Measurements from ENCODE around the gene IGSF3.
"Not testable (repeated sequence)": the region's sequence is repeated elsewhere in the genome, so short reads cannot be mapped to it uniquely, and the experiment has no call there.

Gene IGSF3

DNA sequence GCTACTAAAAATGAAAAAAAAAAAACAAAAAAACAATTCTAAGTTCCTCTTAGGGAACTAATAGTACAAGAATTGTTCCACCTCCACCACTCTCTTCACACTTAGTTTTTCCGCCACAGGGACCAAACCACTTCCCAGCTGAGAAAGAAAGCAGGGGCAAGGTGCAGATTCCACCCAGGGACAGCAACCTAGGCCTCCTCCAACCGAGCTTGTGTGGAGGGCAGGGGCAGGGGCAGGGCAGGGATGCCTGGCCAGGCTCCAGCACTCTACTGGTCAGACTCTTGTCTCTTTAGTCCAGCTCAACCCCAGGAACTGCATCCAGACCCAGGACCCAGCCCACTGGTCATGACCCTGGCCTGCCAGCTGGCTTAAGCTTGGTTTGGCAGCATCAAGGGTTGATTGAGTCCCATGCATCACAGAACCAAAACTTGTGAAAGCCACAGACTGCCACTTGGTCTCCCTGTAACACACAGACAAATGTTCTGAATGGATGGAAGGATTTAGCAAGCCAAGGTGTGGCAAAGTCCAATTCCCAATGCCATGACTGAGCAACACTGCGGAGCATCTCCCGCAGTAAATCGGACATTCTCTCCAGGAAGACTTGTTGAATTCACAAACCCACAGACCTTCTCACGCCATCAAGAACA lies 77.1 kb downstream of the IGSF3 start:
- H3K9me3 ChIP-seq (ENCODE audit: insufficient read depth, low read depth, low read length); H3K23ac ChIP-seq (ENCODE audit: low read length); H4K91ac ChIP-seq (ENCODE audit: low read depth, low read length); H3K18ac ChIP-seq (ENCODE audit: low read length); H2BK12ac ChIP-seq (ENCODE audit: low read length); H2AK5ac ChIP-seq (ENCODE audit: low read length); H2BK5ac ChIP-seq (ENCODE audit: low read depth, low read length, poor library complexity); H3K9ac ChIP-seq (ENCODE audit: low read length); H3K27me3 ChIP-seq (ENCODE audit: insufficient read depth, low read length); H3K4me2 ChIP-seq (ENCODE audit: low read length); H2AFZ ChIP-seq (ENCODE audit: insufficient read depth, low read length, poor library complexity); H4K12ac ChIP-seq (ENCODE audit: low read depth, low read length); H4K8ac ChIP-seq (ENCODE audit: low read depth, low read length); H2BK120ac ChIP-seq (ENCODE audit: insufficient read depth, low read length, poor library complexity); H3K14ac ChIP-seq (ENCODE audit: low read length); H3K27ac ChIP-seq (ENCODE audit: low read depth, low read length); H3K79me2 ChIP-seq (ENCODE audit: control insufficient read depth, insufficient read depth, low read length, poor library complexity); DNase-seq; H3K4ac ChIP-seq (ENCODE audit: low read depth, low read length); H3K4me3 ChIP-seq (ENCODE audit: low read depth, low read length); H3K79me1 ChIP-seq (ENCODE audit: low read length): not testable (repeated sequence)
- no CpG with 5 or more reads among the region's 6 CpGs for WGBS (ENCODE audit: extremely low coverage, insufficient coverage, insufficient read length)
- Histone ChIP-seq H3K36me3 (ENCODE audit: control insufficient read depth in 1 of 2, insufficient read depth in 2 of 2, low read length in 2 of 2) (peaks cover 10 to 19% of the 10 kb centered on the region in 2 experiments), H3K4me1 (ENCODE audit: control insufficient read depth in 1 of 2, insufficient read depth in 2 of 2, low read length in 2 of 2) (peaks cover 4 to 11% of the 10 kb centered on the region in 2 experiments)

DNA sequence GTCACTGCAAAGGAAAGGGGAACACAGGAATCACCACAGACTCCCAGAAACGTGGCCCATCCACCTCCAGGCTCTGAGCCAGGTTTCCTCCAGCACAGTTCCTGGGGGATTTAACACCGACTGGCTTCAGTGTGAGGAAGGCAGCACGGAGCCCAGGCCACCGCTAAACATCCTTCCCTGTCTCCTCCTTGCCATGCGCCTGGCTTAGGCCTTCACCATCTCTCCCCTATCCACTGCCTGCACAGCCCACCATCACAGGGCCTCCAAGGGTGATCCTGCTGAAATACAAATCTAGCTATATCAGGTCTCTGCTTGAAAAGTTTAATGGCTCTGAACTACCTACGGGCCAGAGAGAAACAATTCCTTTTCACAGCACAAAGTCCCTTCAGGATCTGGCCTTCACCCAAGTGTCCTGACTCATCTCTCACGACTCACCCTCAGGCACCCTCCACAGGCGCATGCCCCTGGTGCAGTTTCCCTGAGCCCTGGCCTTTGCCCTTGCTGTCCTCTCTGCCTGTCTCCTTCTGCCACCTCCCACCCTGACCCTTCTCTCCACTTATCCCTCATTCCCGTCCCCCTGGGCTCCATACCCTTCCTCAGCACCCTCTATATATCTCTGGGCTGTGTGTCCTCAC lies 78.3 kb downstream of the IGSF3 start:
- H3K79me2 ChIP-seq (ENCODE audit: control insufficient read depth, insufficient read depth, low read length, poor library complexity); H2BK5ac ChIP-seq (ENCODE audit: low read depth, low read length, poor library complexity); H4K91ac ChIP-seq (ENCODE audit: low read depth, low read length); H3K4me3 ChIP-seq (ENCODE audit: low read depth, low read length); H4K12ac ChIP-seq (ENCODE audit: low read depth, low read length); H3K9ac ChIP-seq (ENCODE audit: low read length); H4K8ac ChIP-seq (ENCODE audit: low read depth, low read length); H3K4ac ChIP-seq (ENCODE audit: low read depth, low read length); H2BK120ac ChIP-seq (ENCODE audit: insufficient read depth, low read length, poor library complexity); H3K18ac ChIP-seq (ENCODE audit: low read length); H2AK5ac ChIP-seq (ENCODE audit: low read length); H3K4me2 ChIP-seq (ENCODE audit: low read length); H3K79me1 ChIP-seq (ENCODE audit: low read length); H3K27ac ChIP-seq (ENCODE audit: low read depth, low read length); H2BK12ac ChIP-seq (ENCODE audit: low read length); H3K9me3 ChIP-seq (ENCODE audit: insufficient read depth, low read depth, low read length); H3K14ac ChIP-seq (ENCODE audit: low read length); H3K23ac ChIP-seq (ENCODE audit: low read length); H3K27me3 ChIP-seq (ENCODE audit: insufficient read depth, low read length); H2AFZ ChIP-seq (ENCODE audit: insufficient read depth, low read length, poor library complexity): not testable (repeated sequence)
- WGBS (ENCODE audit: extremely low coverage, insufficient coverage, insufficient read length): no CpG with 5 or more reads among the region's 9 CpGs
- Histone ChIP-seq H3K4me1 (ENCODE audit: control insufficient read depth in 1 of 2, insufficient read depth in 2 of 2, low read length in 2 of 2) (peaks cover 4 to 11% of the 10 kb centered on the region in 2 experiments), H3K36me3 (ENCODE audit: control insufficient read depth in 1 of 2, insufficient read depth in 2 of 2, low read length in 2 of 2) (peaks cover 16 to 28% of the 10 kb centered on the region in 2 experiments)
- DNase-seq: peak in 1 of 2 donors; percentile 48

DNA sequence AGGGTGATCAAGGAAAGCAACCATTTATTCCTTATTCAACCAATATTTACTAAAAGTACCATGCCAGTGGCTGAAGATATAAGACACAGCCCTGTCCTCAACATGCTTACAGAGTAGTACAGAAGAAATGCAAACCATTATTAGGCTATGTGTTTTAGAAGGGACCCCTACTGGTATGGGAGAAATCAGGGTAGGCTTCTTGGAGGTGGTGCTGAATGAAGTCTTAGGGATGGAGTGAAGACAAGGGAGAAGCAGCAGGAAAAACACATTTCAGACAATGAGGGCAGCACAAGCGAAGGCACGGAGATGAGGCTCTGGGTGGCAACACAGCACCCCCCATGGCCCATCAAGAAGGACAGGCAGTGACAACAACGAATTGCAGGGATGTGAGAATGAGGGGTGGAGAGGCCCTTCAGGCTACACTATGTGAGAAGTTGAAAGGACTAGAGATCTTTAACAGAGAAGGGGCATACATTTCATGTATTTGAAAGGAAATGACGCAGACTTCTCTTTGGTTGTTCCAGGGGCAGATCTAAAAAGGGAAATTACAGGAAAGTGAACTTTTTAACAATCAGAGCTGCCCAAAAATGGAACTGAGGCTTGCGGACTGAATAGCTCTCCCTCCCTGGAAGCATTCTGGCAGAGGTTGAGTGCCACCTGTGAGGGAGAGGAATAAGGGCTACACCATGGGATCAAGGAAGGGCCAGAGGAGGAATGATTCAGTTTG lies 79.9 kb downstream of the IGSF3 start:
- no CpG with 5 or more reads among the region's 5 CpGs for WGBS (ENCODE audit: extremely low coverage, insufficient coverage, insufficient read length)
- H3K27me3 ChIP-seq (ENCODE audit: insufficient read depth, low read length): no peaks in the 10 kb centered on the region
- H4K8ac ChIP-seq (ENCODE audit: low read depth, low read length): no peak overlapping the region

DNA sequence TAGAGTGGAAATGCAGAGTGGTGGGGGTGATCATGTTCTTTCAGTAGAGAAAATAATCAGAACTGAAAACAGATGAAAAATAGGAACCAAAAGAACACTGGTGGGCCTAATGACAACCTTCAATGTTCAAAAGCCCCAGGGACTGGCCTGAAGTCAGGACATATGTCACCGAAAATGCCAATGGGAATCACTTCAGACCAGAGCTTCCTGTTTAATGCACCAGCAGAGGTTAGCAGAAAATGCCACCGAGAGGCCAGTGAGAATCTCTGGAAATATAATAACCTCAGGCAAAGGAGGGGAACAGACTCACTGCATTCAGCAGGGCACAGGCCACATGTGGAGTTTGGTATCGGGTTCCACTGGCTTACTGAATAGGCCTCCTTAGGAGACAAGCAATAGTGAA lies 80.8 kb downstream of the IGSF3 start:
- WGBS (ENCODE audit: extremely low coverage, insufficient coverage, insufficient read length): no CpG with 5 or more reads among the region's 3 CpGs
- no peak overlapping the region for H3K4ac ChIP-seq (ENCODE audit: low read depth, low read length)

More for the DNA sequence above, 79.9 kb downstream of the IGSF3 start:
- Histone ChIP-seq H3K9ac (ENCODE audit: low read length) (no peak overlapping the region), H2BK5ac (ENCODE audit: low read depth, low read length, poor library complexity) (no peak overlapping the region), H3K9me3 (ENCODE audit: insufficient read depth, low read depth, low read length) (peaks cover 3% of the 10 kb centered on the region), H3K79me1 (ENCODE audit: low read length) (no peaks in the 10 kb centered on the region), H3K79me2 (ENCODE audit: control insufficient read depth, insufficient read depth, low read length, poor library complexity) (no peaks in the 10 kb centered on the region), H3K4me2 (ENCODE audit: low read length) (no peak overlapping the region), H3K14ac (ENCODE audit: low read length) (no peak overlapping the region), H3K23ac (ENCODE audit: low read length) (no peak overlapping the region), H4K91ac (ENCODE audit: low read depth, low read length) (no peak overlapping the region), H2BK120ac (ENCODE audit: insufficient read depth, low read length, poor library complexity) (no peak overlapping the region), H3K27ac (ENCODE audit: low read depth, low read length) (no peak overlapping the region), H3K36me3 (ENCODE audit: control insufficient read depth in 1 of 2, insufficient read depth in 2 of 2, low read length in 2 of 2) (peaks cover 24 to 33% of the 10 kb centered on the region in 2 experiments), H2AK5ac (ENCODE audit: low read length) (no peak overlapping the region), H2BK12ac (ENCODE audit: low read length) (no peak overlapping the region), H3K18ac (ENCODE audit: low read length) (no peak overlapping the region), H2AFZ (ENCODE audit: insufficient read depth, low read length, poor library complexity) (no peak overlapping the region), H4K12ac (ENCODE audit: low read depth, low read length) (no peak overlapping the region), H3K4ac (ENCODE audit: low read depth, low read length) (no peak overlapping the region), H3K4me3 (ENCODE audit: low read depth, low read length) (no peak overlapping the region), H3K4me1 (ENCODE audit: control insufficient read depth in 1 of 2, insufficient read depth in 2 of 2, low read length in 2 of 2) (peaks cover 4 to 11% of the 10 kb centered on the region in 2 experiments)
- no peak for DNase-seq

More for the DNA sequence above, 80.8 kb downstream of the IGSF3 start:
- Histone ChIP-seq H2BK120ac (ENCODE audit: insufficient read depth, low read length, poor library complexity) (no peak overlapping the region), H3K18ac (ENCODE audit: low read length) (no peak overlapping the region), H3K79me1 (ENCODE audit: low read length) (no peaks in the 10 kb centered on the region), H3K4me2 (ENCODE audit: low read length) (no peak overlapping the region), H4K91ac (ENCODE audit: low read depth, low read length) (no peak overlapping the region), H3K4me1 (ENCODE audit: control insufficient read depth in 1 of 2, insufficient read depth in 2 of 2, low read length in 2 of 2) (peaks cover 4 to 6% of the 10 kb centered on the region in 2 experiments), H3K27ac (ENCODE audit: low read depth, low read length) (no peak overlapping the region), H3K36me3 (ENCODE audit: control insufficient read depth in 1 of 2, insufficient read depth in 2 of 2, low read length in 2 of 2) (peaks cover 26 to 35% of the 10 kb centered on the region in 2 experiments), H3K4me3 (ENCODE audit: low read depth, low read length) (no peak overlapping the region), H3K27me3 (ENCODE audit: insufficient read depth, low read length) (no peaks in the 10 kb centered on the region), H2BK12ac (ENCODE audit: low read length) (no peak overlapping the region), H2AK5ac (ENCODE audit: low read length) (no peak overlapping the region), H3K23ac (ENCODE audit: low read length) (no peak overlapping the region), H2AFZ (ENCODE audit: insufficient read depth, low read length, poor library complexity) (no peak overlapping the region), H3K14ac (ENCODE audit: low read length) (no peak overlapping the region), H3K9ac (ENCODE audit: low read length) (no peak overlapping the region), H4K12ac (ENCODE audit: low read depth, low read length) (no peak overlapping the region), H3K79me2 (ENCODE audit: control insufficient read depth, insufficient read depth, low read length, poor library complexity) (no peaks in the 10 kb centered on the region), H4K8ac (ENCODE audit: low read depth, low read length) (no peak overlapping the region), H3K9me3 (ENCODE audit: insufficient read depth, low read depth, low read length) (peaks cover 3% of the 10 kb centered on the region), H2BK5ac (ENCODE audit: low read depth, low read length, poor library complexity) (no peak overlapping the region)
- no peak for DNase-seq

All from trophoblast cell (in vitro differentiated cells and primary cell).